HG03378 (cell line): ENCODE measurements around the gene ILRUN.
A peak's percentile ranks its signal among the peaks of the same experiment; 100 is the strongest.
"Not testable (repeated sequence)": the region's sequence is repeated elsewhere in the genome, so short reads cannot be mapped to it uniquely, and the experiment has no call there.

ENCODE experiments used
- ATAC-seq: cut with Tn5 transposase; IDR thresholded peaks from one replicate; pipeline ENCODE4 v1.9.1; 2021; ENCODE audit warnings: mild to moderate bottlenecking, moderate library complexity; ENCODE audit not compliant: unreplicated experiment

ILRUN gene

DNA sequence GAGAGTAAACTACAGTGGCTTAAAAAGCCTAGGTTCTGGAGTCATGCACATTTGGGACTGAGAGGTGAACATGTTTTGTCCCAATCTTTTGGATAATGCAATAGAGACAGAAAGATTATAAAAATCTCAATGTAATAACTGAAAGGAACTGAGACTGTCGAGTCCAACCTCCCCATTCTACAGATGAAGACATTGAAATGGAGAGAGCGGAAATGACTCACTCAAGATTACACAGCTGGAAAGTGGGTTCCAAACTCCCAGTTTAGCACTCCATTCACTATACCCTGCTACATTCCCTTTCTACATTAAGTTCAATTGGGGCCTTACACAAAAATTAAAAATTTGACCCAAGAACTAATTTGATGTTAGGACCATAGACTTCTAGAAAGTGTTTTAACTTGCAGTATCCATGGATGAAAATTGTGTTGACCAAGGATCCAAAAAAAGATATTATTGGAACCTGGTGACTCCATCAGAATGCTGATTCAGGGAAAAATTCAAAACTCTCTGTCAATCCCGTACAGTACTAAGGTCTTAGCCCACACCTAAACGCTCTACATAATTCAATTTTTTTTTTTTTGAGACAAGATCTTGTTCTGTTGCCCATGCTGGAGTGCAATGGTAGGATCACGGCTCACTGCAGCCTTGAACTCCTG is 1.5 kb upstream of the ILRUN start:
- no peak for ATAC-seq

DNA sequence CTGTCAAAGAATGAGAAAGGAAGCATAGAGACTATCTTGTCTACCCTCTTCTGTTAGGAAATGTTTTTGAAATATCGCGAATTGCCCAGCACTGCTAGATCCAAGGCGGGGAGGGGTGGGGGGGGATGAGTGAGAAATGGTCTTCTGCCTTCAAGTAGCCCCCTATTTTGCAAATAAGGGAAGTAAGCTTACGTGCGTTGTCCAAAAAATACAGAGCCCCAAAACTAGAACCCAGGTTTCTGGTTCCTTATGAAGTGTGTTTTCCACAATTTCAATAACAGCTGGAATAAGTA is 923 bp upstream of the ILRUN start:
- peak; percentile 7 for ATAC-seq

DNA sequence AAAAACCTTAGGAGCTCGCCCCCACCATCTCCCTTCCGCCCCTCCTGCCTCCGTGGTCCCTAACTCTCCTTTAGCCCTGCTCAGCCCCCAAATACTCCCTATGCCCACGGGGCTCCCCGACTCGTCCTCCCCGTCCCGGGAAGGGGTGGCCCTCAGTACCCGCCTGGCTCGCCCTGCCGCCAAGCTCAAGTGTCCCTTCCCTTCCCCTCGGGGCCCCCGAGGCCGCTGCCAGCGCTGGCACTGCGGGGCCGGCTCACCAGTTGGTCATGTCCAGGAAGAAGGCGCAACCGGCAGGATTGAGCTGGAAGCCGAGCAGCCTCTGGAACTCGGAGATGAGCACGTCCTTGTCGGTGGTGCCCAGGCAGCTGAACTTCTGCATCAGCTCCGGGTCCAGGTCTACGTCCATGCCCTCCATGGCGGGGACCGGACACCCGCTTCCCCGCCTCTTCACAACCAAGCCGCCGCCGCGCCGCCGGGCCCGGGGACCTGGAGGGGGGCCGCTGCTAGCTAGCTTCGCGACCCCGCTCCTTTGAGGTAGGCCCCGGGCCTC is 303 bp downstream of the ILRUN start:
- peak; percentile 18 for ATAC-seq

DNA sequence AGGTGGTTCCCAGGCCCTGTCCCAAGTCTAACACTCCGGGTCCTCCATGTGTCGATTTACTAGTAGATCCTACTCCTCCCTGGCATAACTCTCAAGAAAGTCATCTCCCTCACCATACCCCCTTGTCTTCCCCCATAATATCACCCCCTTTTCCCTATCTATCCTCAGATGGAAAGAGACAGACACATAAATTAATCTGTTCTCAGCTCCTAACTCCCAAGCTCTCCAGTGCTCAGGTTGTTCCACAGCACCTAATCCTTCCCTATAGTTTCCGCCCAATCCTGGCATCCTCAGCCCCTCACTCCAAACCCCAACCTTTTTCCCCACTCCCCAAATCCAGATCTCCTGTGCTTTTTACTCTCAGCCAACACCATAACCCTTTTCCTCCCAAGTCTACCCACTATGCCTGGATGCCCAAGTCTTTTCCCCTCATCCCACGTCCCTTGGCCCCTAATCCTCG is 808 bp downstream of the ILRUN start:
- no peak for ATAC-seq

DNA sequence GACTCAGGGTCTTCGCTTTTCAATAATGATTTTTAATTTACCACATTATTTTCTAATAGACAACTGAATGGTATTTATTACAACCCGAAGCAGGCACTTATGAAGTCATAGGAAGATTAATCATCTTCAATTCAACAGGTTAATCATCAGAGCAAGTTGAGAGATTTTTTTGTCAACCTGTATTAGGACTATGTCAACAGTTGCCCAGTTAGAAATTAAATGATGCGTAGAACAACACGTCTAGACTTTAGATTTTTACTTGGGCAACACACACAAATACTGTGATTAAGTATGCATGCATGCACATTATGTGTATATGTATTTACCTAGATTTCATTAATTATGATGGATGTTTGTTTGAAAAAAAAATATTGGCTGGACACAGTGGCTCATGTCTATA is 4.3 kb downstream of the ILRUN start:
- no peak for ATAC-seq

DNA sequence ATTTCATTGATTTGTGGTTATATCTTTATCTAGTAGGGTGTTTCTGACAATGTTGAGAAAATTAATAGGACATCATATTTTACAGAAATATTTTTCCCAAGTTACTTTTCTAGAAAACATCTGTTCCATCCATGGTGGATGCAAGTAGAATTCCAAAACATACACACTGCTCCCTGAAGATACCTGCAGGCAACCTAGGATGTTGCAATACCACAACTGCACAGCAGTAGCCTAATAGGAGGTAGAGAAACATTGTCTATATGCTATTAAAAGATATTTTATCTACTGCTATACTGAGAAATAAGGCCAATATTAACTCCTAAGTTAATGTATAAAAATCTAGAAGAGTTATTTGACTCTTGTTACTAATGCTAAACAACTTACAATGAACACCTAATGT is 6.8 kb downstream of the ILRUN start:
- ATAC-seq, result no peak

DNA sequence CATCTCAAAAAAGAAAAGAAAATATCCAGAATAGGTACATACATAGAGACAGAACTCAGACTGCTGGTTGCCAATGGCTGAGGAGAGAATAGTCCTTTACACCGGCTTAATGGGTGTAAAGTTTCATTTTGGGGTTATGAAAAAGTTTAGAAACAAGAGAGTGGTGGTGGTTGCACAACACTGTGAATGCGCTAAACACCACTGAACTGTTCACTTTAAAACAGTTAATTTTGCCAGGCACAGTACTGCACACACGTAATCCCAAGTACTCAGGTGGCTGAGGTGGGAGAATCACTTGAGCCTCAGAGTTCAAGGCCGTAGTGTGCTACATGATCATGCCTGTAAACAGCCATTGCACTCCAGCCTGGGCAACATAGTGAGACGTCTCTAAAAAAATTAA is 7.6 kb downstream of the ILRUN start:
- no peak for ATAC-seq

DNA sequence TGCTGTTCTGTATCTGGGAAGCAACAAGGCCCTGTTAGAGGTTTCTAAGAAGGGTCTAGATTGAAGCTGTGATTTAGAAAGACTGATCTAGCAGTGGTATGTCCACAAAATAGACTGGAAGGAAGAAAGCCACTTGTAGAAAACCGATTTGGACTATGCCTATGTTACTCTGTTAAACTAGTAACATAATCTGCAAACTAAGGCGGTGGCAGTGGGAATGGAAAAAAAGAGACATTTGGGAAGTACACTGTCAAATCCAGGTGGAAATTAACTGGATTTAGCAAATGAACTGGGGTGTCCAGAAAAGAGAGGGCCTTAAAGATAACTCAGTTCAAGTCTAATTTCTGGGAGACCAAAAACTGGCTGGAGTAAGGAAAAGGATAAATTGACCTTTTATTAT is 11.6 kb downstream of the ILRUN start:
- no peak for ATAC-seq

DNA sequence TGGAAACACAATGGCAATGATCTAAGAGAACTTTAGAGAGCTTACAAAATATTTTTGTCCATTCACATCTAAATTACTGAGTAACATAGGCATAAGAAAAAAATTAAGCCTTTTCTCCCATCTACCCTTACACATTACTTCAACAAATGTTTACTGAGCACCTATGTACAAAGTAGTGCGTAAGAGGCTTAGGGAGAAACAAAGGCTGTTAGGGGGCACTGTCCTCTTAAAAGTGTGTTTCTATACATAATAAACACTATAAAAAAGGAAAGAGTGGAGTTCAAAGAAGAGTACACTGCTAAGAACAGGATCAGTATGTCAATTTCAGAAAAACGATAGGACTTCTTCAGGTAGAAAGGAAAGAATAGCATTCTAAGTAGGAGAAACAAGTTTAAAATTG is 12.2 kb downstream of the ILRUN start:
- no peak for ATAC-seq

DNA sequence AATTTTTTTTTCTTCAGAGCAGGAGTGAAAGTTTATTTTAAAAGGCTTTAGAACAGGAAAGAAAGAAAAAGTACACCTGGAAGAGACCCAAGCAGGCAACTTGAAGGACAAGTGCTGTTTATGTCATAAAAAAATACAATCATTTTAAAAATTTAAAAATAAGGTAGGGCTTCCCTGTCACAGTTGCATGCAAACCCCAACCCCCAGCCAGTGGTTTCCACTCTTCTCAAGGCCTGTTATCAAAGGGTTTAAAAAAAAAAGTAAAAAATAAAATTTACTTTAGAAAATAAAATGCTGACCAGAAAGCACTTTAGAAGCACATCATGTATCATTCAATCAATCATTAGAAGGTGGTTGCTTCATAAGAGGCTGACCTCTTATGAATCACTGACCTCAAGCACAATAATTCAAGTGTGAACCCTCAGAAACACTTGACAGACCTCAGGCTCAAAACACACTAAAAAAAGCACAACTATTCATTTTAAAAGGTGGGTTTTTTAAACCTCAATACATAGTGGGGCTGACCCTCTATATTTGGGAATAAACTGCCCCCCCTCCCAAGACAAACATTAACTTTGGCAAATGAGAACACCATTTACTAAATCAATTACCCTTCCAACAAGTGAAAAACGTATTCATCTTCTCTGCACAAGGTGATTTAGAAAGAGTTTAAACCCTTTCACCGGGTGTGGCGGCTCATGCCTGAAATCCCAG is 15.6 kb downstream of the ILRUN start:
- no peak for ATAC-seq

DNA sequence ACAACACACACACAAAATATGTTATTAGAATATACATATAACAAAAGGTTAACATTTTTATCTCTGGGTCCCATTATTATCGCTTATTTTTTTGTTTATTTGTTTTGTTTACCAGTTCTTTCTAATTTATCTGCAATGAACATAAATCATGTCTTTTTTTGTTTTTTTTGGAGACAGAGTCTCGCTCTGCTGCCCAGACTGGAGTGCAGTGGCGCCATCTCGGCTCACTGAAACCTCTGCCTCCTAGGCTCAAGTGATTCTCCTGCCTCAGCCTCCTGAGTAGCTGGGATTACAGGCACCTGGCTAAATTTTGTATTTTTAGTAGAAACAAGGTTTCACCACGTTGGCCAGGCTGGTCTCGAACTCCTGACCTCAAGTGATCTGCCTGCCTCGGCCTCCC is 16.3 kb downstream of the ILRUN start:
- not testable (repeated sequence) for ATAC-seq

DNA sequence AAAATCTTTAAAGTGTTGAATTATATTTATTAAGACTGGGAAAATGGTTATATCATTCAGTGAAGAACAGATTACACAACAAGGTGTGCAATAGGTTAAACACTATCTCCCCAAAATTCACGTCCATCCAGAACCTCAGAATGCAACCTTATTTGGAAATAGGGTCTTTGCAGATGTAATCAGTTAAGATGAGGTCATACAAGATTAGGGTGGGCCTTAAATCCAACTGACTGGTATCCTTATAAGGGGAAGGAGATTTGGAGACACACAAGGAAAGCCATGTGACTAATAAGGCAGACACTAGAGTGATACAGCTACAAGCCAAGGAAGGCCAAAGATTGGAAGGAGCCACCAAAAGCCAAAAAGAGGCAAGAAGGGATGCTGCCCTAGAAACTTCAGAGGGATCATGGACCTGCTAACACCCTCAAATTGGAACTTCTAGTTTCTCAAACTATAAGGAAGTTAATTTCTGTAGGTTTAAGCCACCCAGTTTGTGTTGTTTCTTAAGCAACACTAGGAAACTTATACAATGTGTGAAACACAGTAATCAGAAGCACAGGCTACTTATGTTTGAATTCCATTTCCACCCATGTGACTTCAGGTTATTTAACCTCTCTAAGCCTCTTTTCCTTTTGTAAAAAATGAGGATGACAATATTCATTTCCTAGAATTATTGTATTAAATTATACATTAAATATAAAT is 16.9 kb downstream of the ILRUN start:
- no peak for ATAC-seq

DNA sequence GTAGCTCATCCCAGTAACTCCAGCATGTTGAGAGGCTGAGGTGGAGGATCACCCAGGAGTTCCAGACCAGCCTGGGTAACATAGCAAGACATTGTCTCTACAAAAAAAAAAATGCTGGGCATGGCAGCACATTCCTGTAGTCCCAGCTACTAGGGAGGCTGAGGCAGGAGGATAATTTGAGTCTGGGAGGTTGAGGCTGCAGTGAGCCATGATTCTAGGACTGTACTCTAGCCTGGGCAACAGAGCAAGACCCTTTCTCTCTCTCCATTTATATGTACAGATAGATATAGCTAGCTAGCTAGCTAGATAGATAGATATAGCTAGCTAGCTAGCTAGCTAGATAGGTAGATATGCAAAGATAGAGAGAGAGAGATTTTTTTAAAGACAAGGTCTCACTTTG is 20.4 kb downstream of the ILRUN start:
- no peak for ATAC-seq

DNA sequence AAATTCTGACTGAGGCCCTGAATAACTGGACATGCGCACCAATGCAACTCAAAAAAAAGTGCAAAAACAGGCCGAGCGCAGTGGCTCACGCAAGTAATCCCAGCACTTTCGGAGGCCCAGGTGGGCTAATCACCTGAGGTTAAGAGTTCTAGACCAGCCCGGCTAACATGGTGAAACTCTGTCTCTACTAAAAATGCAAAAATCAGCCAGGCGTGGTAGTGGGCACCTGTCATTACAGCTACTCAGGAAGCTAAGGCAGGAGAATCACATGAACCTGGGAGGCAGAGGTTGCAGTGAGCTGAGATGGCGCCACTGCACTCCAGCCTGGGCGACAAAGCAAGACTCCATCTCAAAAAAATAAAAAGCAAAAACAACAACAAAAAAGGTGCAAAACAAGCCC is 21.6 kb downstream of the ILRUN start:
- ATAC-seq, result not testable (repeated sequence)

DNA sequence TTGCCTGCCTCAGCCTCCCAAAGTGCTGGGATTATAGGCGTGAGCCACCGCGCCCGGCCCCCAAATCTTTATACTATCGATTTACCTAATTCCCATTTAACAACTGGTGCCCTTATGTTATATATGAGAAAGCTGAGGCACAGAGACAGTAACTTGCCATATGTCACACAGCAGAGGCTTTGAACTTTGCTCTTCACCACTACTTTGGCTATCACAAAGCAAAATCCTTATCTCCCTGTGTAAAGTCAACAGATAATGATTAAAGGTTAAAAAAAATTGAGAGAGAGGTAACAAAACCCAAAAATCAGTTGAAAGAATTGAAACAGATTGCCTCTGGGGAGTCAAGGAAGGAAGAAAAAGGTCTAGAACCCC is 22.3 kb downstream of the ILRUN start:
- ATAC-seq, result no peak

DNA sequence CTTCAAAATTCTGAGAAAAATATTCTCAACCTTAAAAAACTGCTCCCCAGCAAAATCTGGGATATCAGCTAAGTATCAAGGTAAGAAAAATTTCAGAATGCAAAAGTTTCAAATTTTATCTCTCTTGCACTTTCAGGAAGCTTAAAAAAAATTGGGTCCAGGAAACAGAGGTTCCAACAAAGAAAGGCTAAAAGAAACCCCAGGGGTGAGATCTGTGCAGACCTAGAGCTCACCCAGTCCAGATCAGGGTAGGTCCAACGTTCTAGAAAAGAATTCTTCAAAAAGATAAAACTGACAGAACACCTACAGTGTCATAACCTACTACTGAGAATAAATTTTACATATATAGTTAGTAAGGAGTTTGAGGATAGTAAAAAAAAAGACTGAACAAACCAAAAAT is 23.5 kb downstream of the ILRUN start:
- ATAC-seq, result no peak

DNA sequence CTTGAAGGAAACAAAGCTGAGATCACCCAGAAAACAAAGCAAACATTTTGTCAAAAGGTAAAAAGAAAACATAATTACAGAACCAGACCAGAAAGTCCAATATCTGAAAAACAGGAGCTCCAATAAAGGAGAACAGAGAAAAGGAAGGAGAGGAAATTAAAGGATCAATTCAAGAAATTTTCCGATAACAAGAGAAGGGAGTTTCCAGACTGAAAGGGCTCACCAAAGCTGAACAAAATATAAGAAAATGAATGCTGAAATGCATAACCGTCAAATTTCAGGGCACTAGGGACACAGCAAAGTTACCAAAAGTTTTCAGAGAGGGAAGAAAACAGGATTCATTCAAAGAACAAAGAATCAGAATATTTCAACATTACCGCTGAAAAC is 23.9 kb downstream of the ILRUN start:
- ATAC-seq, result no peak

DNA sequence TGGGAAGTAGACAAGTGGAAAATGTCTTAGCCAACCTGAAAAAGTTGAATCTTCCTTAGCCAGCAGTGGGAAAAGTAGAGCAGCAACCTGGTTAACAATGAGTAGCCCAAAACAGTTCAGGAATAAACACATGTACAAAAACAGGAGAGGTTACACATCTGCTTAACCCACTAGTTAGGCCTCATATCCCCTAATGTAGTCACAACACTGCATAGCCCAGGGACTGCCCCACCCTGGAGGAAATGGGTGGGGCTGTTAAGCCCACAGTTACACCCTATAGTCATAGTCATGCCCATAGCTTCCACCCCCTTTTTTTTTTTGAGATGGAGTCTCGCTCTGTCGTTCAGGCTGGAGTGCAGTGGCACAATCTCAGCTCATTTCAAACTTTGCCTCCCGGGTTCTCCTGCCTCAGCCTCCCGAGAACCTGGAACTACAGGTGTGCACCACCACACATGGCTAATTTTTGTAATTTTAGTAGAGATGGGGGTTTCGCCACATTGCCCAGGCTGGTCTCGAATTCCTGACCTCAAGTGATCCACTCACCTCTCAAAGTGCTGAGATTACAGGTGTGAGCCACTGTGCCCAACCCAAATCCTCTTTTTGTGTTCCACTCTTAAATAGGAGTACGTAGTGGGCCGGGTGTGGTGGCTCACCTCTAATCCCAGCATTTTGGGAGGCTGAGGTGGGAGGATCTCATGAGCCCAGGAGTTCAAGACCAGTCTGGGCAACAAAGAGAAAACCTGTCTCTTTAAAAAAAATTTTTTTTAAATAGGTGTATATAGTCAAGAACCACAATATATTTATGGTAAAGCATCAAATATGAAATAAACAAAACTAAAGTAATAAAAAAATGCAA is 24.5 kb downstream of the ILRUN start:
- peak; percentile 72 for ATAC-seq

DNA sequence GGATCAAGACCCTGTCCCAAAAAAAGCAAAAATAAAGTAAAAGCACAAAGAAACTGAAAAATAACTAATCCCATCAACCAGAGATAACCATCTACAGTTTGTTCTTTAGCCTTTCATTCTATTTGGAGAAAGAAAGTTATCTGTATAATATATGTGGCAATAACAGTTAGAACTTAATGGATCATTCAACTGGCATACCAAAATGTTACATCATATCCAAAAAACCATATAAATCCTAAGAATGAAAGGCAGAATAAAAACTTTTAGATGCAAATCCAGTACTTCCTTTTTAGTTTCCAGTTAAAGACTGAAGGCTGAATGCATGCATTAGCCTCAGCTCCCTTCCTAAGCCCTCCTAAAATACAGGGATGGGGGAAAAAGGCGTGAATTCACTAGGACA is 25.2 kb downstream of the ILRUN start:
- no peak for ATAC-seq

DNA sequence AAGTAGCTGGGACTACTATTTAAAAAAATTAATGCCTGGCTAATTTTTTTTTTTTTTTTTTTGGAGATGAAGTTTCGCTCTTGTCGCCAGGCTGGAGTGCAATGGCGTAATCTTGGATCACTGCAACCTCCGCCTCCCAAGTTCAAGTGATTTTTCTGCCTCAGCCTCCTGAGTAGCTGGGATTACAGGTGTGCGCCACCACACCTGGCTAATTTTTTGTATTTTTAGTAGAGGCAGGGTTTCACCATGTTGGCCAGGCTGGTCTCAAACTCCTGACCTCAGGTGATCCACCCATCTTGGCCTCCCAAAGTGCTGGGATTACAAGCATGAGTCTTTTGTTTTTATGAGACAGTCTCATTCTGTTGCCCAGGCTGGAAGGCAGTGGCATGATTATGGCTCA is 27.8 kb downstream of the ILRUN start:
- ATAC-seq, result not testable (repeated sequence)
